Upper lobe of right lung (tissue), 1 donor: ENCODE data around the gene C2orf76. TPM values are rescaled to one million over a fixed set of nuclear protein-coding genes. Genes with fewer than 3 reads are reported as not detected.

ENCODE experiments used
- ATAC-seq: fragments of 200-7000 bp; cut with Tn5 transposase; one replicate; pipeline ENCODE4 v1.9.1; 2020; ENCODE audit warnings: mild to moderate bottlenecking, moderate library complexity
- DNase-seq: peaks from one replicate; pipeline ENCODE4 v3.0.0-alpha.2; 2020
- H3K27ac ChIP-seq: fragments of 200-600 bp; one replicate; pipeline ENCODE4 v1.8.0; 2022
- H3K27me3 ChIP-seq: fragments of 200-600 bp; one replicate; pipeline ENCODE4 v1.8.0; 2022; ENCODE audit warnings: mild to moderate bottlenecking
- H3K36me3 ChIP-seq: fragments of 200-600 bp; one replicate; pipeline ENCODE4 v1.8.0; 2022
- H3K4me1 ChIP-seq: fragments of 200-600 bp; one replicate; pipeline ENCODE4 v1.8.0; 2022
- H3K4me3 ChIP-seq: fragments of 200-600 bp; one replicate; pipeline ENCODE4 v1.8.0; 2022; ENCODE audit warnings: mild to moderate bottlenecking
- H3K9me3 ChIP-seq: fragments of 200-600 bp; one replicate; pipeline ENCODE4 v1.8.0; 2022
- intact Hi-C: fragments of 100-400 bp; cut with DNase I; formaldehyde crosslinking; loops from one replicate; pipeline ENCODE4 v1.11.0; 2022
- total RNA-seq: library from RNA; stranded (reverse); fragmentation: NEBNext Ultra II Directional; extraction: Animal tissue kit (Norgen Biotek cat#: 25700); gene quantifications from one replicate; pipeline ENCODE4 v1.2.1, GENCODE V29; 2021
- TF ChIP-seq, protein P1 (sequence below): fragments of 200-600 bp; IDR thresholded peaks from one replicate; pipeline ENCODE4 v1.8.0; 2022; ENCODE audit warnings: antibody characterized with exemption
- donor health status: DM: no; HTN: yes; CAD: no; lungs with severe emphysema.

C2orf76 gene
- total RNA-seq, 1 donor from 2014 or later, result 11.8 TPM

DNA sequence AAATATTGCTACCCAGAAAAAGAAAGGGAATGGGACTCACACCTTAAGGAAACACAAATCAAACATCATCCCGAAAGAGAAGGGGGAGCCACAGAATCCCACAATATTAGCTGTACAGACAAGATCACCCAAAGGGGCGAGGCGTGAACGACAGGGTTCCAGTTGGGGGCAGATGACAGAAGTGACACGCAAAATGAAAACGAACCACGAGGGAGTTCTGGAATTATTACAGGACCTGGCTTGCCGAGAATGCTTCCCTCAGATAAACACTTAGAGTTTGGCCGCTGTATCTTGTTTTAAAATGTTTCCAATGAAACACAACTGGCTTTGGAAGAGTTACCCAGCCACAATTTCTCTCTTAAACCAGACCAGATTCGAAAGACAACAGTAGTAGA is 60.4 kb downstream of the C2orf76 start:
- intact Hi-C loops, result no loop called here
- H3K4me3 ChIP-seq, result no peak overlapping the region

DNA sequence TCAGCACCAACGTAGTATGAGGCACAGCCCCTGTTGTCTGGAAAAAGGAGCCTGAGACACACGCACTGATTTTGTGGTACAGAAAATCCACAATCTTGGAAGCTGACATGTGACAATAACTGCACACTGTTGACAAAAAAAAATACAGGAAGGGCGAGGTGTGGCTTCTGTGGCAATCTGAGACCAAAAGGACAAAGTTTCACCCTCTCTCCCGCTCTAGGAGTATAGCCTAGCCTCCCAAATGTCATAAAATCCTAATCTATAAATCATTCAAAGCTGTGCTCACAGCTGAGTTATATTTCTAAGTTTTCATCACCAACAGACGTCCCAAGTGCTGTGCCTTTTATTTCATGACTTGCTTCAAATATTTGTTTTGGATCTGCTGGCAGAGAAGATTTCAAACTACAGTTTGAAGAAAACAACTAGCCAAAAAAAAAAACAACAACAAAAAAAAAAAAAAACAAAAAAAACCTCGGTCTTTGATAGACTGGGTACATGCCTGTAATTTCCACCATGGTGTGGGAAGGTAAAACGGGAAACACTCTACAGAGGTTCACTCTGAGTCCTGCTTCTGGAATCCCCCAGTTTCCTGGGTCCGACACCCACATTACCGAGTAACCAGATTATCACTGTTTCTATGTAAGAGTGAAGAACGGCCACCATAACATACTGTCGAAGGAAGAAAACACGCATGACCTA is 61.0 kb downstream of the C2orf76 start:
- Histone ChIP-seq H3K4me3 (no peak overlapping the region), H3K9me3 (no peaks in the 10 kb centered on the region), H3K4me1 (no peaks in the 10 kb centered on the region), H3K27ac (no peak overlapping the region), H3K27me3 (no peaks in the 10 kb centered on the region), H3K36me3 (no peaks in the 10 kb centered on the region)
- TF ChIP-seq, protein P1, sequence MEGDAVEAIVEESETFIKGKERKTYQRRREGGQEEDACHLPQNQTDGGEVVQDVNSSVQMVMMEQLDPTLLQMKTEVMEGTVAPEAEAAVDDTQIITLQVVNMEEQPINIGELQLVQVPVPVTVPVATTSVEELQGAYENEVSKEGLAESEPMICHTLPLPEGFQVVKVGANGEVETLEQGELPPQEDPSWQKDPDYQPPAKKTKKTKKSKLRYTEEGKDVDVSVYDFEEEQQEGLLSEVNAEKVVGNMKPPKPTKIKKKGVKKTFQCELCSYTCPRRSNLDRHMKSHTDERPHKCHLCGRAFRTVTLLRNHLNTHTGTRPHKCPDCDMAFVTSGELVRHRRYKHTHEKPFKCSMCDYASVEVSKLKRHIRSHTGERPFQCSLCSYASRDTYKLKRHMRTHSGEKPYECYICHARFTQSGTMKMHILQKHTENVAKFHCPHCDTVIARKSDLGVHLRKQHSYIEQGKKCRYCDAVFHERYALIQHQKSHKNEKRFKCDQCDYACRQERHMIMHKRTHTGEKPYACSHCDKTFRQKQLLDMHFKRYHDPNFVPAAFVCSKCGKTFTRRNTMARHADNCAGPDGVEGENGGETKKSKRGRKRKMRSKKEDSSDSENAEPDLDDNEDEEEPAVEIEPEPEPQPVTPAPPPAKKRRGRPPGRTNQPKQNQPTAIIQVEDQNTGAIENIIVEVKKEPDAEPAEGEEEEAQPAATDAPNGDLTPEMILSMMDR, result no peak
- DNase-seq (no peak), ATAC-seq (no peak)
- intact Hi-C loops, result no loop called here

More for the DNA sequence above, 60.4 kb downstream of the C2orf76 start:
- no peaks in the 10 kb centered on the region for H3K4me1 ChIP-seq
- no peaks in the 10 kb centered on the region for H3K36me3 ChIP-seq
- DNase-seq (no peak), ATAC-seq (no peak)
- no peak overlapping the region for H3K27ac ChIP-seq
- TF ChIP-seq, protein P1, result no peak
- H3K27me3 ChIP-seq, result no peaks in the 10 kb centered on the region
- no peaks in the 10 kb centered on the region for H3K9me3 ChIP-seq

DNA sequence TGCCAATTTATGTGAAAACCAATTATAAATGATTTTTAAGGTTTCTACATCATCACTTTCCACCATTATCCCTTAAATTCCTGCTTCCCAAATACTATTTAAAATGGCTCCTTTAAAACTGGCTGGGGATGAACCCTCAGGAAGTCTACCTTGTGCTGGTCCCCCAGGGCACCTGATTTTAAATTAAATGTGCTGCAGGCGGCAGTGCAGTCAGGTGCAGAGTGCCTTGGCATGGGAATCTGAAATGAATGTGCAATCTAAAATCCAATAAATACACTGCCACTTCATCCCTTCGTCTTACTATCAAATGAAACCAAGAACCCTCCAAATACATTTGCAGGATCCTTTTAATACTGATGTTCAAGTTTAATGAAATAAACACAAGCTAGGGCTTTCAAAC is 61.8 kb downstream of the C2orf76 start:
- TF ChIP-seq, protein P1, result no peak
- ATAC-seq (no peak), DNase-seq (no peak)
- no peaks in the 10 kb centered on the region for H3K9me3 ChIP-seq
- no peaks in the 10 kb centered on the region for H3K27me3 ChIP-seq
- H3K36me3 ChIP-seq, result no peaks in the 10 kb centered on the region
- H3K27ac ChIP-seq, result no peak overlapping the region
- intact Hi-C loops, result no loop called here
- no peak overlapping the region for H3K4me3 ChIP-seq
- no peaks in the 10 kb centered on the region for H3K4me1 ChIP-seq

DNA sequence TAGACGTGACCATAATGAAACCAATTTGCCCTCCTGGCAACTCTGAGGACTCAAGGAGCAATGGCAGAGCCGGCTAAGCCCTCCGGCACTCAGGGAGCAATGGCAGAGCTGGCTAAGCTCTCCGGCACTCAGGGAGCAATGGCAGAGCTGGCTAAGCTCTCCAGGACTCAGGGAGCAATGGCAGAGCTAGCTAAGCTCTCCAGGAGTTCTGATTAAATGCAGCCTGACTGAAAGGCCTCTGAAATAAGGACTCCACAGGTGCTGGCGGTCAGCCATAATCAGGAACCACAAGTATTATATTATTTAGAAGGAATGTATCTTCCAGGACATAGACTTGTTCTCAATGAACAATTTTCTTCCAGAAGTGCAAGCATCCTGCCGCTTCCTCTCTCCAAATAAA is 65.2 kb downstream of the C2orf76 start:
- Histone ChIP-seq H3K27me3 (no peaks in the 10 kb centered on the region), H3K36me3 (no peaks in the 10 kb centered on the region), H3K4me1 (no peaks in the 10 kb centered on the region), H3K4me3 (no peak overlapping the region), H3K27ac (no peak overlapping the region), H3K9me3 (no peaks in the 10 kb centered on the region)
- no peak for DNase-seq
- ATAC-seq, result no peak
- intact Hi-C loops, result no loop called here
- TF ChIP-seq, protein P1, result no peak

DNA sequence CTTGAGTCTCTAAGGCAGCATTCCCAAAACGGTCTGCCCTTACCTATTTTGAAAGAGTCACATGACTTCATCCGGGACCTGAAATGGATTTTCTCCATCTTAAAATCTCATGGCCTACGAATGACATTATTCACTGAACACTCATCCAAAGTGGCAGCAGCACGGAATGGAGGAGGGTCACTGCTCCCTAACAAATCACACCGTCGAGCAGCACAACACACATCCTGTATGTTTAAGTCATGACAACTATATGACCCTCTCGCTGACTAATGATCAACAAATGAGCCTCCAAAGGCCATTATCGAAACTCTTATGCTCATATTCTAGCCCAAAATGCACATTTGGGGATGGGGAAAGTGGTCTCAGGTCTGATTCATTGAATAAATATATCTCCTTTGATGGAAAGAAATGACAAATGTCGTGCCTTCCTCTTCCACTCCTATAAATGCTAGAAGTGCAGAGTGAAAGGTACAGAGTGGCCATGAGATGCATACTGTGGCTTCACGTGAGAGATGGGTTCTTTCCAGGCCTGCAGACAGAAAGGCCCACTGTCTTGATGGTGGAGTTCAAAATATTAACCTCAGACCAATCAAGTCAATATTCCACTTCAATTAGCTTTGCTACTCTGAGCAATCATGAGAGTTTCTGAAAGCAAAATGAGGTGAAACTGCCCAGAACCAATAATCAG is 70.8 kb downstream of the C2orf76 start:
- intact Hi-C loops, result no loop called here
- H3K9me3 ChIP-seq, result no peaks in the 10 kb centered on the region

More for the DNA sequence above, 70.8 kb downstream of the C2orf76 start:
- no peaks in the 10 kb centered on the region for H3K36me3 ChIP-seq
- no peak for DNase-seq
- no peak overlapping the region for H3K27ac ChIP-seq
- H3K27me3 ChIP-seq, result no peaks in the 10 kb centered on the region
- ATAC-seq, result no peak
- no peaks in the 10 kb centered on the region for H3K4me1 ChIP-seq
- no peak overlapping the region for H3K4me3 ChIP-seq
- TF ChIP-seq, protein P1, result no peak
